Neuronal stem cell (in vitro differentiated cells): Measurements from ENCODE around the gene ADAM12.

Experiments used
- DNase-seq: peaks from one replicate; pipeline ENCODE4 v3.0.0-alpha.2; 2013; ENCODE audit warnings: low spot score
- H2AFZ ChIP-seq: one replicate; pipeline ENCODE4 v1.6.1; 2013; ENCODE audit warnings: mild to moderate bottlenecking, low read length, inconsistent platforms
- H2AK5ac ChIP-seq: 2 replicates; pipeline ENCODE4 v1.6.1; 2013; ENCODE audit warnings: low read depth, mild to moderate bottlenecking, inconsistent platforms, low read length, moderate library complexity, mixed read lengths
- H2BK120ac ChIP-seq: 2 replicates; pipeline ENCODE4 v1.6.1; 2013; ENCODE audit warnings: low read depth, mild to moderate bottlenecking, inconsistent platforms, low read length, moderate library complexity, mixed read lengths
- H2BK12ac ChIP-seq: one replicate; pipeline ENCODE4 v1.6.1; 2013; ENCODE audit warnings: low read length, inconsistent platforms
- H2BK15ac ChIP-seq: 2 replicates; pipeline ENCODE4 v1.6.1; 2013; ENCODE audit warnings: mild to moderate bottlenecking, low read length, inconsistent platforms, mixed read lengths
- H2BK5ac ChIP-seq: one replicate; pipeline ENCODE4 v1.6.1; 2013; ENCODE audit warnings: inconsistent platforms, mild to moderate bottlenecking, low read length, moderate library complexity
- H3K14ac ChIP-seq: one replicate; pipeline ENCODE4 v1.6.1; 2013; ENCODE audit warnings: low read length, inconsistent platforms
- H3K18ac ChIP-seq: 2 replicates; pipeline ENCODE4 v1.6.1; 2013; ENCODE audit warnings: low read length, inconsistent platforms
- H3K23ac ChIP-seq: 2 replicates; pipeline ENCODE4 v1.6.1; 2013; ENCODE audit warnings: low read depth, mild to moderate bottlenecking, mixed read lengths, low read length, inconsistent platforms; ENCODE audit not compliant: poor library complexity
- H3K27ac ChIP-seq: replicated peaks from 3 replicates; pipeline ENCODE4 v1.5.1; 2013; ENCODE audit warnings: low read length, inconsistent platforms
- H3K27me3 ChIP-seq, 3 experiments: 2 replicates each; pipeline ENCODE4 v1.6.1; 2013; ENCODE audit warnings: low read length in 3 of 3, mild to moderate bottlenecking in 2 of 3, inconsistent platforms in 1 of 3, low read depth in 1 of 3, mixed read lengths in 1 of 3, moderate library complexity in 1 of 3; ENCODE audit not compliant: control insufficient read depth in 3 of 3, insufficient read depth in 3 of 3
- H3K36me3 ChIP-seq, 2 donors: replicated peaks in 1 of 2; 2 replicates each; pipeline ENCODE4 v1.6.1; 2013; ENCODE audit warnings: low read length in 2 of 2; ENCODE audit not compliant: control insufficient read depth in 2 of 2, insufficient read depth in 2 of 2
- H3K4ac ChIP-seq: 2 replicates; pipeline ENCODE4 v1.6.1; 2013; ENCODE audit warnings: inconsistent platforms, mild to moderate bottlenecking, low read length, moderate library complexity
- H3K4me1 ChIP-seq, 2 donors: 1 replicate in 1 of 2; 2 replicates in 1 of 2; pipeline ENCODE4 v1.6.1; 2013; ENCODE audit warnings: low read length in 2 of 2, low read depth in 1 of 2; ENCODE audit not compliant: control insufficient read depth in 2 of 2, insufficient read depth in 1 of 2
- H3K4me2 ChIP-seq: one replicate; pipeline ENCODE4 v1.6.1; 2013; ENCODE audit warnings: mild to moderate bottlenecking, low read length, inconsistent platforms; ENCODE audit not compliant: insufficient read depth, poor library complexity, severe bottlenecking
- H3K4me3 ChIP-seq, 2 donors: 2 replicates each; pipeline ENCODE4 v1.5.1; 2013; ENCODE audit warnings: low read length in 2 of 2, mild to moderate bottlenecking in 2 of 2, inconsistent platforms in 1 of 2, moderate library complexity in 1 of 2
- H3K79me1 ChIP-seq: one replicate; pipeline ENCODE4 v1.6.1; 2013; ENCODE audit warnings: low read depth, mild to moderate bottlenecking, inconsistent platforms, low read length, moderate library complexity
- H3K9ac ChIP-seq: one replicate; pipeline ENCODE4 v1.6.1; 2013; ENCODE audit warnings: mild to moderate bottlenecking, low read depth, low read length, inconsistent platforms; ENCODE audit not compliant: poor library complexity
- H3K9me3 ChIP-seq, 2 donors: replicated peaks in 1 of 2; 2 replicates each; pipeline versions ENCODE3 to v1.6.1; 2013; ENCODE audit warnings: low read length in 2 of 2, mild to moderate bottlenecking in 2 of 2, inconsistent platforms in 1 of 2, low read depth in 1 of 2, mixed read lengths in 1 of 2, moderate library complexity in 1 of 2; ENCODE audit not compliant: control insufficient read depth in 2 of 2, insufficient read depth in 1 of 2
- H4K8ac ChIP-seq: one replicate; pipeline ENCODE4 v1.6.1; 2013; ENCODE audit warnings: low read depth, mild to moderate bottlenecking, inconsistent platforms, low read length, moderate library complexity
- H4K91ac ChIP-seq: one replicate; pipeline ENCODE4 v1.6.1; 2013; ENCODE audit warnings: low read length, low read depth, mild to moderate bottlenecking, inconsistent platforms; ENCODE audit not compliant: poor library complexity
- WGBS, 2 donors: extraction: QIAGEN DNeasy Blood & Tissue Kit; methylation state at CpG; one replicate each; pipeline ENCODE4 v1.1.7; 2013; ENCODE audit warnings: missing lambda C conversion rate in 2 of 2, mixed read lengths in 1 of 2; ENCODE audit not compliant: insufficient read length in 2 of 2, insufficient replicate concordance in 1 of 2; ENCODE audit errors: extremely low coverage in 2 of 2; 5-methylcytosine and 5-hydroxymethylcytosine counted together

Gene ADAM12

DNA sequence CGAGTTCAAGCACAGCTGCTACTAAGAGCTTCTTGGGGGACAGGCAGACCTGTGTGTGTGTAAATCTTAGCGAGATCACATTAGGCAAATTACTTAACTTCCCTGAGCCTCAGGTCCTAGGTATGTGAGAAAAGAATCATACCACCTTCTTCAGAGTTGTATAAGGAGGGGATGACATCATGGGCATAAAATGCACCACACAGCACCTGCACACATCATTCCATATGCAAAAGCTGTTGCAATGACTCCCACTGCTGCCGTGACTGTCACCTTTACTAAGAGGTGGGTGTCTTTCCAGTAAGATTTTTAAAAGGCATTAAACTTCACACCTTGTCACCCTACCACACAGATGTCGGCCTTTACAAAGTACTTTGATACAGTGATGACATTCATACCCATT, 345.9 kb downstream of the ADAM12 start:
- no peak overlapping the region for H2BK15ac ChIP-seq
- peaks cover 6 to 16% of the 10 kb centered on the region in 2 donors for H3K4me1 ChIP-seq
- WGBS, 2 donors = no CpG with 5 or more reads among the region's 4 CpGs
- H2AK5ac ChIP-seq = no peak overlapping the region
- no peaks in the 10 kb centered on the region for H3K36me3 ChIP-seq
- no peak overlapping the region for H2BK5ac ChIP-seq
- H3K23ac ChIP-seq = no peak overlapping the region
- DNase-seq = no peak
- H3K18ac ChIP-seq = no peak overlapping the region
- H3K4ac ChIP-seq = no peak overlapping the region
- peak overlapping the region; percentile 86 for H2AFZ ChIP-seq
- H3K9me3 ChIP-seq = no peaks in the 10 kb centered on the region
- no peak overlapping the region for H2BK12ac ChIP-seq
- no peak overlapping the region for H3K4me2 ChIP-seq
- no peak overlapping the region for H4K91ac ChIP-seq
- H3K9ac ChIP-seq = no peak overlapping the region
- H3K79me1 ChIP-seq = no peaks in the 10 kb centered on the region
- no peak overlapping the region for H2BK120ac ChIP-seq
- H3K27ac ChIP-seq = no peak overlapping the region
- H4K8ac ChIP-seq = no peak overlapping the region
- no peak overlapping the region for H3K4me3 ChIP-seq
- H3K14ac ChIP-seq = no peak overlapping the region
- H3K27me3 ChIP-seq = no peaks in the 10 kb centered on the region

DNA sequence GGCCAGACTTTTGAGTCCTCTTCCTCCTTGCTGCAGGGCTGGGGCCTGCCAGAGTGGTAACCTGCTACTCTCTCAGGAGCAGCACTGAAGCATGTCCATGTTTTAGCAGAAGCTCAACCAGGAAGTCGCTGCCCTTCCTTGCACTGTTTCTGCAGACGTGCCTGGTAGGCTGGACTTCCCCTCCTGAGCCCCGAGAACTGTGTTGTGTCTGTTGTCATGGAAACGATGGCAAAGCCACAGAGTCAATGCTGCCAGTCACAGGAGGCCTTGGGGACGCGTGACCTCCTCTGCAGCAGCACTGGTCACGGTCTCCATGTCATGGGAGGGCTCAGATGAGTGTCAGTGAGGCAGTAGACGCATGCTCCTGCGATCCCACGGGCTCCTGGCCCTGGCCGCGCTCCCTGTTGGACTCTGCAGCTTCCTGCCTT, 346.5 kb downstream of the ADAM12 start:
- Histone ChIP-seq H3K9ac (no peak overlapping the region), H3K27ac (no peak overlapping the region), H3K4me2 (no peak overlapping the region), H2BK12ac (no peak overlapping the region), H3K14ac (no peak overlapping the region), H3K4me3 (no peak overlapping the region), H3K4ac (no peak overlapping the region), H3K23ac (no peak overlapping the region), H3K4me1 (peaks cover 6 to 13% of the 10 kb centered on the region in 2 donors), H2BK120ac (no peak overlapping the region), H3K9me3 (no peaks in the 10 kb centered on the region), H4K91ac (no peak overlapping the region), H3K18ac (peak overlapping the region; percentile 58), H2BK5ac (no peak overlapping the region), H3K79me1 (no peaks in the 10 kb centered on the region), H4K8ac (no peak overlapping the region), H3K27me3 (no peaks in the 10 kb centered on the region), H2AK5ac (no peak overlapping the region), H3K36me3 (no peaks in the 10 kb centered on the region), H2BK15ac (no peak overlapping the region), H2AFZ (peak overlapping the region; percentile 86)
- WGBS, 2 donors = no CpG with 5 or more reads among the region's 12 CpGs
- peak; percentile 72 for DNase-seq

DNA sequence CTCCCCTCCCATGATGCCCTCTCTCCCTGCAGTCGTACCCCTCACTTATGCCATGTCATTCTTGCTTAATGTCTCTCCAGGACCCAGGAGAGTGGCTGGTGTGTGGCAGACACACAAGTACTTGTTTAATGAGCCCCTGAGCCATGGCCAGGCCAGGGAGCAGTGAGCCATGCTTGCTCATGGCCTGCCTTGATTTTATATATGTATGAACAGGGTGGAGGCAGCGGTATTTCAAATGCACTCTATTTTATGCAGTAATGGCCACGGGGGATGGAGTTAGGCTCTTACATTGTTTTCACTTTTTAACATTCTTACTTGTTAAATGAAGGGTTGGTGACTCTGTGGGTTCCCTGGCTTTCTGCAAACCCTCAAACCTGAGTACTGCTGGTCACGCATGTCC, 347.2 kb downstream of the ADAM12 start:
- Histone ChIP-seq H3K4me1 (peaks cover 6 to 13% of the 10 kb centered on the region in 2 donors), H3K4me3 (no peak overlapping the region), H3K9me3 (no peaks in the 10 kb centered on the region), H3K36me3 (no peaks in the 10 kb centered on the region), H3K27me3 (no peaks in the 10 kb centered on the region), H3K79me1 (no peaks in the 10 kb centered on the region), H2AK5ac (peak overlapping the region; percentile 30), H2BK12ac (no peak overlapping the region), H4K8ac (no peak overlapping the region), H2AFZ (peak overlapping the region; percentile 86), H3K9ac (no peak overlapping the region), H4K91ac (no peak overlapping the region), H3K18ac (no peak overlapping the region), H3K14ac (no peak overlapping the region), H2BK15ac (no peak overlapping the region), H2BK120ac (no peak overlapping the region), H2BK5ac (no peak overlapping the region), H3K4ac (no peak overlapping the region), H3K23ac (peak overlapping the region; percentile 34), H3K4me2 (no peak overlapping the region), H3K27ac (no peak overlapping the region)
- DNase-seq = no peak
- WGBS, 2 donors = no CpG with 5 or more reads among the region's 4 CpGs

DNA sequence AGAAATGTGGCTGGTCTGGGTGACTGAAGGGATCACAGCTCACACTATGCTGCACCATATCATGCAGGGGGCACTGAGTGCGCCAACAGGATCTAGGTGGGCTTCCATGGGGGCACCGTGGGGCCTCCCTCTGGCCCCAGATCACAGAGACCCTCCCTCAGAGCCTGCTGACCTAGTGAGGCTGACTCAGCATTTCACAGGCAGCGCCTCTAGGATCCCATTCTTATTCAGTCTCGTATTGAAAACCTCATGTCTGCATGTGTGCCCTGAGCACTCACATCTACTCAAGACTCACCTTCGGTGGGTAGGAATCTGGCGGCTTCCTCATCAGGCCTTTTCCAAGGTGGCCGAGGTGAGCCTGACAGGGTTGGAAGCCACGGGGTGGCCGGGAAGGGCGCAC, 350.3 kb downstream of the ADAM12 start:
- Histone ChIP-seq H3K79me1 (no peaks in the 10 kb centered on the region), H4K8ac (no peak overlapping the region), H3K27ac (no peak overlapping the region), H3K14ac (no peak overlapping the region), H3K23ac (no peak overlapping the region), H3K4ac (no peak overlapping the region), H3K9me3 (peaks cover 4 to 9% of the 10 kb centered on the region in 2 donors), H2BK120ac (no peak overlapping the region), H3K4me2 (no peak overlapping the region), H3K36me3 (no peaks in the 10 kb centered on the region), H3K4me3 (no peak overlapping the region), H2BK5ac (no peak overlapping the region), H2BK15ac (no peak overlapping the region), H3K27me3 (no peaks in the 10 kb centered on the region), H3K9ac (no peak overlapping the region), H2BK12ac (no peak overlapping the region), H3K18ac (no peak overlapping the region), H3K4me1 (peaks cover 6 to 13% of the 10 kb centered on the region in 2 donors), H2AFZ (no peak overlapping the region), H4K91ac (no peak overlapping the region), H2AK5ac (peak overlapping the region; percentile 16)
- DNase-seq = no peak
- no CpG with 5 or more reads among the region's 10 CpGs for WGBS, 2 donors
